ENCODE results near the gene LRRC10B.

DNA sequence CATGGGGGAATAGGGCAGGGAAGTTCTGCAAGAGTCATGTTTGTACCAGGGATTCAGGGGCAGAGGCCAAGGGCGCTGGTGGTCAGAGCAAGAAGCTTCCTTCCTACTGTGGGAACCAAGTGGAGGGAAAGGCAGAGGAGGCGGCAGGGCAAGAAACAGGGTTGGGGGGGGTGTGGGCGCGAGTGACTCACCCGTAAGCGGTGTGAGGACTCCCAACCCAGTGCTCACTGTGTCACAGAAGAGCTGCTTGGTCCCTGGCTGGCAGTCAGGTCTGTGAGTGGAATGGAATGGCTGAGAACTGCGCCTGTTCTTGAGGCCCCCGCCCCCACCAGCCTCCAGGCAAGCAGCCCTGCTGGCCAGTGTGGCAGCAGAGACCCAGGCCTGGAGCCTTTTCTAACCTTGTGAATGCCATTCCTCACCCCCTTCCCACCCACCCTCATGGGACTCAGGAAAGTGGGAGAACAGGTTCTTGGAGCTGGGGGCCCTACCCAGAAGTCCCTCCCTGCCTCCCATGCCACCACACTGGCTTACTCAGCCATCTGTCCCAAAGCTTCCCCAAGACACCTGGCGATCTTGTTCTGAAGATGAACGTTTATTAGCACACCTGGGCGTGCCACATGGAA lies 4.7 kb downstream of the LRRC10B start:
- TF ChIP-seq, protein P1, sequence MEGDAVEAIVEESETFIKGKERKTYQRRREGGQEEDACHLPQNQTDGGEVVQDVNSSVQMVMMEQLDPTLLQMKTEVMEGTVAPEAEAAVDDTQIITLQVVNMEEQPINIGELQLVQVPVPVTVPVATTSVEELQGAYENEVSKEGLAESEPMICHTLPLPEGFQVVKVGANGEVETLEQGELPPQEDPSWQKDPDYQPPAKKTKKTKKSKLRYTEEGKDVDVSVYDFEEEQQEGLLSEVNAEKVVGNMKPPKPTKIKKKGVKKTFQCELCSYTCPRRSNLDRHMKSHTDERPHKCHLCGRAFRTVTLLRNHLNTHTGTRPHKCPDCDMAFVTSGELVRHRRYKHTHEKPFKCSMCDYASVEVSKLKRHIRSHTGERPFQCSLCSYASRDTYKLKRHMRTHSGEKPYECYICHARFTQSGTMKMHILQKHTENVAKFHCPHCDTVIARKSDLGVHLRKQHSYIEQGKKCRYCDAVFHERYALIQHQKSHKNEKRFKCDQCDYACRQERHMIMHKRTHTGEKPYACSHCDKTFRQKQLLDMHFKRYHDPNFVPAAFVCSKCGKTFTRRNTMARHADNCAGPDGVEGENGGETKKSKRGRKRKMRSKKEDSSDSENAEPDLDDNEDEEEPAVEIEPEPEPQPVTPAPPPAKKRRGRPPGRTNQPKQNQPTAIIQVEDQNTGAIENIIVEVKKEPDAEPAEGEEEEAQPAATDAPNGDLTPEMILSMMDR (conservative IDR thresholded peaks at IDR 0.05 in 1 of 2, IDR thresholded peaks at IDR 0.05 in 1 of 2; ENCODE audit: extremely low read depth in 1 of 2, insufficient read depth in 1 of 2, low read depth in 1 of 2, low read length in 2 of 2) = no peak
- TF ChIP-seq EZH2 (IDR thresholded peaks at IDR 0.05; ENCODE audit: borderline replicate concordance, low read length) = no peak
